ENCODE results near the gene SRRM1.

- TF ChIP-seq CTCF (IDR thresholded peaks at IDR 0.05), result no peak
- TF ChIP-seq EP300 (IDR thresholded peaks at IDR 0.05), result no peak
- no peak for TF ChIP-seq POLR2A (IDR thresholded peaks at IDR 0.05)
These were observed 43.8 kb upstream of the SRRM1 start for GRCh38 chr1:24599265-24599664.
